ENCODE measurements around the gene ENO4.
A peak's percentile ranks its signal among the peaks of the same experiment; 100 is the strongest.

ENO4 gene

DNA sequence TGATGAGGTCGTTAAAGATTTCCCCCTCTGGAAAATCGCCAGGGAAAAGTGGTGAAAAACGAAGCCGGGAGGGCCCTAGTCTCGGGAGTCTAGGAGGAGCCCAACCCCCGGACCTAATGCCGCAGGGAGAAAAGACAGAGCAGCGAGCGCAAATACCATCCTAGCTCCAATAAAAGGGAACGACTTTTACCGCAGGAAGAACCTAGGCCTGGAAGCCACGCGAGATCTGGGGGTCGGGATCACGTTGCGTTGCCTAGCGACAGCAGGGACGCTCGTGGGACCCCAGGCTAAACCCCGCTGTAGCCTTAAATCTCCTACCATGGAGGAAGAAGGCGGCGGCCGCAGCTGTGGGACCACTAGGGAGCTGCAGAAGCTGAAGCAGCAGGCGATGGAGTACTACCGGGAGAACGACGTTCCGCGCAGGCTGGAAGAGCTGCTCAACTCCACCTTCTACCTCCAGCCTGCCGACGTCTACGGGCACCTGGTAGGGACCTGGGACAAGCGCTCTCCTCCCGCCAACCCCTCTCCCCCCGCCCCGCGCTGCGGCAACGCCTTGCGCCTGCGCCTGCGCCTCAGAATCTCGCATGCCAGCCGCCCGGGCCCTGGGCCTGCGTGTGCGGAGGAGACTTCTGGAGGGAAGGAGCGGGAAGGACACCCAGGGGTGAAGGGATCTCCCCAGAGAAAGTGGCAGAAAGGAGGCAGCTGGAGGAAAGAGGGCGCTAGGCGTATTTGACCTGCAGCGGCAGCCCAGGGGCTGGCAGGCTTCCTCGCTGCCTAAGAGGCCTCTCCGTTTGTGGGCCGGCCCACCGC lies at the start of gene ENO4:
Gene ENO4 (plus strand): TSS at position 252 of the 810 bp plus-strand sequence. CDS start 68 bp downstream, at position 320.
- no peak for FAIRE-seq
- peak; percentile 14 for DNase-seq (ENCODE audit: insufficient read length, low spot score)

DNA sequence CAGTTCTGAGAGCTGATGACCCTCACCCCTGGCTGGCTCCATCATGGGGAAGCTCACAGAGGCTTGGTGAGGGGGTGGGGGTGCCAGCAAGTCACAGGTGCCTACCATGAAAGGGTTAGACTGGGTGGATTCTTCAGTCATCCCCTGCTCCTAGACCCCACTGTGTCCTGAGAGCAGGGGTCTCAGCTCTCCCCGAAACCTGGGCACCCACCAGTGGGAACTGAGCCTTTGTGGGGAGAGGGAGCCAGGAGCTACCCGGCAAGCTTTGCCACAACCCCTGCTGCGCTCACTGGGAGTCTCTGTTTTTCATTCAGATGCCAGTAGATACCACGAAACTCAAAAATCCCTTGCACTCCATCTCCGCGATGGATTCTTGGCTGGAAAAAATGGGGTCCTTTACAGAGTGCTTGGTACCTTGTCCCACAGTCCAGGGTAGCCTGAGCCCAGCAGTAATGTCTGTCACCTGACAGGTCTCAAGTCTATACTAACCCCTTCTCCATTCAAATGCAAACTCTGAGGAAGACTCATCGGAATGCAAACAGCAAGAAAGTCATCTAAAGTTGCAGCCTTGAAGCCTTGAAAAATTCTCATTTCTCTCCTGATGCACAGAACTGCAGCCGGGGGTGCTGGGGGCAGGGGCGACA lies 48.9 kb upstream of the ENO4 start:
- no peak for DNase-seq (ENCODE audit: insufficient read length, low spot score)
- FAIRE-seq = no peak

- no peak for FAIRE-seq
- DNase-seq (ENCODE audit: insufficient read length, low spot score) = no peak
These were observed 47.6 kb upstream of the ENO4 start for GRCh38 chr10:116801658-116802057.

DNA sequence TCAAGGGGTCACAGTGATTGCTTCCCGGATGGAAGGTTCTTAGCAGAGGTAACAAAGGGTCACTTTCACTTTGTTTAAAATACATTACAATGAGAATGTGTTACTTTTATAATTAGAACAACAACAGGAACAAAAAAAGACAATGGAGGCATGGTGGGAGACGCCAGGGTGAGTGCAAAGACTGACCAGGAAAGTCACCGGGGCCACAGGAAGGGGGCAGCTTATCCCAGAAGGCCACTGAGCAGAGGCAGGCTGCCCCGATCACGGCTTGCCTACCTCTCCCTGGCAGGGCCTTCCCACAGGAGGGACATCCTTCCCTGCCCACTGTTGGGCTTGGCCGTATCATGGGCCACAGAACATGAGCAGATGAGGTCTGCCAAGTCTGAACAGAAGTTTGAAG lies 46.8 kb upstream of the ENO4 start:
- DNase-seq (ENCODE audit: insufficient read length, low spot score) = no peak
- FAIRE-seq = no peak

- FAIRE-seq (no peak), DNase-seq (ENCODE audit: insufficient read length, low spot score) (no peak)
These were observed 46.4 kb upstream of the ENO4 start for GRCh38 chr10:116802876-116803275.

- no peak for DNase-seq (ENCODE audit: insufficient read length, low spot score)
- no peak for FAIRE-seq
These were observed 45.6 kb upstream of the ENO4 start for GRCh38 chr10:116803451-116804249.

GRCh38 chr10:116808706-116809105 lies 40.6 kb upstream of the ENO4 start:
- no peak for FAIRE-seq
- no peak for DNase-seq (ENCODE audit: insufficient read length, low spot score)

GRCh38 chr10:116809483-116810119 lies 39.7 kb upstream of the ENO4 start:
- no peak for FAIRE-seq
- DNase-seq (ENCODE audit: insufficient read length, low spot score) = no peak

DNA sequence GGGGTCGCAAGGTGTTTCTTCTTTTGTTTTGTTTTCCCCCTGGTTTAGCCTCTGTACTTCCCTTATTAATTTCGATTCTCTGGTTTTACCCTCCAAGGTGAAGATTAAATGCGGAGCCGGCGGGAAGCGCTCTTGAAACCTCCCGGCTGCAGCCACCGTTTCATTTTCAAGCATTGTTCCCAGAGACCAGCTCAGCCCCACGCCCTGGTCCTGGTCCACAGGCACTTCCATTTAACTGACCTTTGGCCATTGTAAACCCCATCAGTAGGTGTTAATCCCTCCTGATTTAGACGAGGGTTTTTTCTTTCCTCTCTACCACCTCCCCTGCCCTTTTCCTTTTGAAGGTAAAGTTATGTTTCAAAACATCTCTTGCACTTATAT lies 39.2 kb upstream of the ENO4 start:
- FAIRE-seq (no peak), DNase-seq (ENCODE audit: insufficient read length, low spot score) (no peak)

- DNase-seq (ENCODE audit: insufficient read length, low spot score) (no peak), FAIRE-seq (no peak)
These were observed 38.4 kb upstream of the ENO4 start for GRCh38 chr10:116810895-116811294.

GRCh38 chr10:116811691-116812090 lies 37.6 kb upstream of the ENO4 start:
- DNase-seq (ENCODE audit: insufficient read length, low spot score) (no peak), FAIRE-seq (no peak)

DNA sequence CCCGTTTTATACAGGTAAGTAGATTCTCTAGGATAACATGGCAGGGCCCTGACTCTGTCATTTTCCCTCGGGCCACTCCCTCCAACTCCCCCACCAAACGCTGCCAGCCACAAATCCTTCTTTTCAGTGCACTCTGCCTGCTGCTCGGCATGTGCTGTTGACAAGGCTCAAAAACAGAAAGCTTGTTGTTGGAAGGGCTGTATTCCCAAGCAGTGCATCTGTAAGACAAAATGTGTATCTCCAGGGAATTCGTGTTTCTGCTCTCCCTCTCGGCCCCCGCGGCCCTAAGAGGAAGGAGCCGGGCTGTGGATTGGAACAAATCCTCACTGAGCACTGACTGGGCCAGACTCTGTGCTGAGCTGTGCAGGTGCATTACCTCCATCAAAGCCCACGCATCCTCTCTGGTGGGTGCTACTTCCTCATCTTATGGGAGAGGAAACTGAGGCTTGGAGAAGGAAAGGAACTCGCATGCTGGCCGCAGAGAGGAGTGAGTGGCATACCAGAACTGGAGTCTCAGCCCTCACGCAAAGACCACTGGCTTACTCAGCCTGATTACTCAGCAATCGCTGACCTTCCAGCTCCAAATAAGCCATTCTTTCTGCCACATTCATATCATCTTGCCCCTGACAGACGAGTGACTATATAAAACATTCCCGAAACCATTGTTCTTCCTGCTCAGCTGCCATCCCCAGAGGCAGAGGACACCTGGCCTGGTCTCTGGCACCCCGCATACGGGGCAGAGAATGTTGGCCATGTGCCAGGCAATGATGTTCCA lies 33.5 kb upstream of the ENO4 start:
- FAIRE-seq (no peak), DNase-seq (ENCODE audit: insufficient read length, low spot score) (peak; percentile 15)

- DNase-seq (ENCODE audit: insufficient read length, low spot score) (no peak), FAIRE-seq (no peak)
These were observed 32.1 kb upstream of the ENO4 start for GRCh38 chr10:116817178-116817577.

DNA sequence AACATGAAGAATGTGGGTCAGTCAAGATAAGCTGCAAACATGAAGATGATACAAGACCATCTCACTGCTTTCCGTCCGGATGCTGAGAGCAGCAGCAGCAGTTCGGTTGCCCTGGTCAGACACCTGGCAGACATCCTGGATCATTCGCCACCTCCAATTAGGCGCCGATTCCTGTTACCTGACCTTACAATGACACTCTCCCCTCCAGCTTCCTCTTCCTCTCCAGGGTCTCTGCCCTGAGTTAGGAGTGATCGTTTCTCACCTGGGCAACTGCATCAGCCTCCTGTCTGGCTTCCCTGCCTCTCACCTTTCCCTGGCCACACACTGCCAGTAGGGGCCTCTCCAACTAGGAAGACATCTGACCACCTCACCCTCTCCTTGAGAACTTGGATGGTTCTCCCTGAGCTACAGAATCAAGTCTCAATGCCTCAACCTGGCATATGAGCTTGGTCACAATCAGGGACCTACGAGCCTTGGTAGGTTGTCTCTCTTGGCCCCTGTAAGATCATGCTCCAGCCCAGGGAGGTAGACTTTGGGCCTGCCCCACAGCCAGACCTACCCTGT lies 31.4 kb upstream of the ENO4 start:
- DNase-seq (ENCODE audit: insufficient read length, low spot score) (no peak), FAIRE-seq (no peak)

DNA sequence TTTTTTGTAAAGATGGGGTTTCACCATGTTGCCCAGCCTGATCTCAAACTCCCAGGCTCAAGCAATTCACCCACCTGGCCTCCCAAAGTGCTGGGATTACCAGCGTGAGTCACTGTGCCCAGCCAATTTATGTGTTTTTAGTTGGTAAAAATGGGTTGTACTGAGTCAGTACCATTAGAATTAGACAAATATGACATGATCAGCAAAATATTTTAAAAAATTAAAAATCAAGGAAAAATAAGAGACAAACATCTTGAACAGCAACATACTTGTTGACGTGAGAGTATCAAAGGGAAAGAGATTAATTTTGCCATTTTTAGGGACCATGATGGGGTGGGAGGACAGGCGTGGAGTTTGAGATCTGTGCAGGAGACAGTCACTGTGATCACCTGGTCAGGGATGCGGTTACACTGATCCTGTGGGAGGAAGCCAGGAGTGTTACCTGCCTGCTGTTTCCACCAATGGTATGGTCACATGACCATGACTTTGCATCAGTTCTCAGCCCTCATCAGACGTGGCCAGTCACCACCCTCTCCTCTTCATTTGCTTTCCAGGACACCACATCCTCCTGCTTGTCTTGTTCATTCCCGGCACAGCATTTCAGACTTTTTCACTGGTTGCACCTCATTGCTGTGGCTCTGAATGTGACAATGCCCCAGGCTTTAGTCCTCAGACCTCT lies 29.2 kb upstream of the ENO4 start:
- FAIRE-seq (no peak), DNase-seq (ENCODE audit: insufficient read length, low spot score) (no peak)

DNA sequence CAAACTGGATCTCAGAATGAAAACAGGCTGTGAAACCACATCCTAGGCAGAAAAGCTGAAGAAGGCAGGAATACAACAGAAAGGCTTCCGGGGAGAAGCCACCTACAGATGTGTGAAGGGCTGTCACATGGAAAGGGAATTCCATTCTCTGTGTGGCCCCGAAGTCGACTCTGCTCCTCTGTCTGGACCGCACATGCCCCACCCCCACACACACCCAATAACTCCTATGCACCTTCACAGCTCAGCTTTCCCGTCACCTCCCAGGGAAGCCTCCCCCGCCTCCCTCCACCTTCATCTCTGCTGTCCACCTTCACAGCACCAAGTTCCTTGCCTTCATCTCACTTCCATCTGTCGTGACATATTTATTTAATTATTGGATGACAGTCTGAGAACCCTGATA lies 23.4 kb upstream of the ENO4 start:
- DNase-seq (ENCODE audit: insufficient read length, low spot score) = no peak
- FAIRE-seq = no peak

DNA sequence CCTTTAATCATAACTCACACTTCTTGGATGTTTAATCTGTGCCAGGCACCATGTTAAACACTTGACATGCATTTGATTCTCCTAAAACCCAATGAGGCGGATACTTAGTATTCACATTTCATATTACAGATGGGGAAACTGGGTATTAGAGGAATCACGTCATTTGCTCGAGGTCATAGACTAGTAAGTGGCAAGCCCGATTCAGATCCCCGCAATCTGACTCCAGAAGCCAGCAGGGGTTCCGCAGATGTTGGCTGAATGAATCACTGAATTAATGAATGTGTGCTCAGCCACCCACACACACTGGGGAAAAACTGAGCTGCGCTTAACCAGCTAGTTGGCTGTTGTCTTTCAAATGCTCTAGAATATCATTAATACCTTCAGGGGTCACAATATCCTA lies 22.5 kb upstream of the ENO4 start:
- no peak for FAIRE-seq
- DNase-seq (ENCODE audit: insufficient read length, low spot score) = no peak

DNA sequence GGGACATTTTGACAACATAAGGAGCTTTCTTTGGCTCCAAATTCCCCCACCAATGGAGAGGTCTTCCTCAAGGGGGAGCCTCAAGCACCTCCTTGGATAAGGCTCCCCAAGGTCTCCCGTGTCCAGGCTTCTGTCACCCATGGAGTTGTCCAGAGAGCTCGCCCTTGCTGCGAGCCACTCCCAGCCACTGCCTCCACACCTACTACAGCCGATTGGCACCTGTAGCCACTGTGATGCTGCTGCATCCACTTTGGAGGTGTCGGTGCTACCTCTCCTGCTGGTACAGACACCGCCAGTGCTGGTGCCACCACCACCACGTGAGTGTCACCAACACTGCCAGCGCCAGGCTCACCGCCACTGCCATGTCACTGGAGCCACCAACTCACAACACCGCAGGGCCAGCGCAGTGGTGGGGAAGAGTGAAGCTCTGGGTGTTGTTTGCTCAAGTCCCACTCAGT lies 22.1 kb upstream of the ENO4 start:
- FAIRE-seq (no peak), DNase-seq (ENCODE audit: insufficient read length, low spot score) (no peak)

- FAIRE-seq (no peak), DNase-seq (ENCODE audit: insufficient read length, low spot score) (no peak)
These were observed 21.2 kb upstream of the ENO4 start for GRCh38 chr10:116828116-116828515.

Measured in HTR-8/SVneo (cell line).